SIG-M5 (cell line): ENCODE measurements around the gene COX14.
A peak's percentile ranks its signal among the peaks of the same experiment; 100 is the strongest.

Source experiments
- DNase-seq: peaks from one replicate; lab custom pipeline; 2025; lab: John Stamatoyannopoulos, UW

COX14 gene

GRCh38 chr12:50084775-50085614, 27.0 kb upstream of the COX14 start, which contains the start of gene SMARCD1:
TSS of gene SMARCD1 (plus strand) at chr12:50085342. CDS start at chr12:50085370, 28 bp downstream.
- DNase-seq = peak; percentile 72

DNA sequence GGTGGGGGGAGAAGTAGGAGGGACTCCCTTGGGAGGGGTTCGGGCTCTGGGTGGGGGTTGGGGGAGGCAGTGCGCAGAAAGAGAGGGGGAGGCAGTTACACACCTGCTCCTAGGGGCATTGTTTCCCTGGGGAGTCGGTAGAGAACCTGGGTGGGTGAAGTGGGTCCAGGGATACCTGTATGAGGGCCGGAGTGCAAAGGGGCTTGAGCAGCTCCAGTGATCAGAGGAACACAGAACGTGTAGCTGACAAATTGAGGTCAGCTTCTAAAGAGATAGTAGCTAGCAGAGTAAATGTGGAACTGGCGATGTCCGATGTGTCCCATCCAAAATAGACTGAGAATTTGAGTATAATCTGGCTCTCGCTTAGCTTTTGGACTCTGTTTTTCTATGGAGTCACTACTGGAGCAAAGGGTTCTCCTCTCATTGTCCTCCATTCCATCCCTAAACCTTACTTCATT, 26.4 kb upstream of the COX14 start:
- no peak for DNase-seq

DNA sequence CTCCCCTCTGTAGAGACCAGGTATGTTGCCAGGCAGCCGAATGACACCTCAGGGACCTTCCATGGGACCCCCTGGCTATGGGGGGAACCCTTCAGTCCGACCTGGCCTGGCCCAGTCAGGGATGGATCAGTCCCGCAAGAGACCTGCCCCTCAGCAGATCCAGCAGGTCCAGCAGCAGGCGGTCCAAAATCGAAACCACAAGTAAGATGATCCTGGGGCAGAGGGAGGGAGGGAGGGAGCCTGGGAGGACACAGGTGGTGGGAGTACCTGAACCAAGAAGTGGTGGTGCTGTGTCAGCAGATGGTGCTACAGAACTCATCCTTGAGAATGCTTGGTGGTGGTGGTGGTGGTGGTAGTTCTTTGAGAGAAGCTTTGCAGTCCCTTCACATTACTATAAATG, 25.9 kb upstream of the COX14 start:
- no peak for DNase-seq

DNA sequence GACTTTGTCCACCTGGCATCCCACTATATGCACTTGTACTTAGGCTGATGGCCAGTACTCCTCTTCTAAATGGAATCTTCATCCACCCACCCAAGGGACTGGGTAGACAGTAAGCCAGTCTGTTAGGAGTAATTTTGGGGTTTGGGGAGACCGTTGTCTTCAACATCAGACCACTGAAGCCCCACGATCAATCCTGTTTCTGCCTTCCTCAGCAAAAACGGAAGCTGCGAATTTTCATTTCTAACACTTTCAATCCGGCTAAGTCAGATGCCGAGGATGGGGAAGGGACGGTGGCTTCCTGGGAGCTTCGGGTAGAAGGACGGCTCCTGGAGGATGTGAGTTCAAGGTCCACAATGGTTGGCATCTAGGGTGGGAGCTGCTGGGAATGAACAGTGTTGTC, 24.9 kb upstream of the COX14 start:
- no peak for DNase-seq

DNA sequence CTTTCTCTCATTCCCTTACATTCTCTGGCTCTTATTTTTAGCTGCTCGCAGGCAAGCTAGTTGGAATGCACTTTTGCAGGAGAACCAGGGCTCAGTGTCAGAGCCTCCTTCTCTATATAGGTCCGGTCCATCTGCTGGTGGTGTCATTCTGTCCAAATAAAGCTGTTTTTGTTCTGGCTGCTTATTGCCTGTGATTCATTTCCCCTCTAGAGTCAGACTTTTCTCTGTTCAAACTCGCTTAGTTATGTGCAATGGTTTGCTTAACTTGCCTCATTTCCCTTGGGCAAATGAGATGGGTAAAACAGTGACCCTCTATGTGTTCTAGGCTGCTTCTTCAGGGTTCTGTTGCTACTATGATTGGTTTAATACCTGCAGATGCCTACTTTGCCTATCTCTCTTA, 24.0 kb upstream of the COX14 start:
- no peak for DNase-seq

DNA sequence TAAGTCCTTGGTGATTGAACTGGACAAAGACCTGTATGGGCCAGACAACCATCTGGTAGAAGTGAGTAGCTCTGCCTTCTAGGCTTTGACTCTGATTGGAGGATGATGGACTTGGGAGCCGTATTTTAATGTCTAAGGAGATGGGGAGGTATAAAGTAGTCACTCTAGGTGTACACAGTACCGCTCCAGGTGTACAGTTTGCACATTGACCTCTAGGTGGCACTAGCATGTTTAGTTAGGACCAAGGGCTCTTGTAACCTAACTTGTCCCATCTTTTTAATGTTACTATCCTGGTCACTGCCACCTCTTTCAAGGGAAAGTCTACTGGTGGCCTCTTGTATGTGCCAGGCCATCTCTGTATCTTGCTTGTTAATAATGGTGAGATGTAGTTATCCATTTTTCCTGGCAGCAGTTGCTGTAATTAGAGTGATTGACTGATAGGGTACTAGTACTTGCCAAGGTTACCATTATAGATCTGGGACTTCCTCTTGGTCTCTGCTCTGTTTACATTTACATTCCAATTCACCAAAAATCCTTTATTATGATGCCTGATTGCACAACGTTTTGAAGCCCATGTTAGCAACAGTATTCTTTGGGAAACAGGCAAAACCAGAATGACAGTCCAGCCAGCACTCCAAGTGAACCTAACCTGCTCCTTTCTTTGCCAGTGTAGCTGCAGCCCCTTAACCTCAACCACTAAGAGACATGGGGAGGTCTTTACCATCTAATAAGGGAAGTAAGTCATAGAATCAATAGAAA, 23.3 kb upstream of the COX14 start:
- no peak for DNase-seq

DNA sequence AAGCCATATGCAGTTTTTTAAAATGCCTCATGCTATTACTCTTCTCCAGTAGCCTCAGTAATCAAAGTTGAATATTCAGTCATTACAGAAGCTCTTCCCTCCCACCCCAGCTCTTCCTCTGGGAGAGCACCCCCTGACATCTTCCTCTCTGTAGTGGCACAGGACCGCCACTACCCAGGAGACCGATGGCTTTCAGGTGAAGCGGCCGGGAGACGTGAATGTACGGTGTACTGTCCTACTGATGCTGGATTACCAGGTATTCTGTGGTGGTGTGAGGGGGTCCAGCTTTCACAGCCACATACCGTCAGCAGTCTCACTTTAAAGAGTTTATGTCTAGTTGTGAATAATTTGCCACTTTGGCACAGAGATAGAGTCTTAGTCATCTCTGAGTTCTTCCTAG, 22.3 kb upstream of the COX14 start:
- DNase-seq = no peak

DNA sequence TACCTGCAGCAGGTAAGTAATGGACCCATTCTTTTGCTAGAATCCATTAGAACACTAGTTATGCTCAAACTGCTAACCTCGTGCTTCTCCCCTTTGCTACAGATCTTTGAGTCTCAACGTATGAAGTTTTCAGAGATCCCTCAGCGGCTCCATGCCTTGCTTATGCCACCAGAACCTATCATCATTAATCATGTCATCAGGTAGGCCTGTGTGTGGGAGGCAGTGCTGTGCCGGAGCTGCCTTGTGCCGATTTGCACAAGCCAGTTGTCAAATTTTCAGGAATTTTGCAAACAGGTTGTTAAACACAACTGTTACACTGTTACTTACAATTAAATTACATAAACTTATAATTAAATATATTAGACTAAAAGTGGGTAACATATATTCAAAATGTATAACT, 21.6 kb upstream of the COX14 start:
- DNase-seq = no peak

GRCh38 chr12:50097952-50098351, 14.1 kb upstream of the COX14 start:
- no peak for DNase-seq

DNA sequence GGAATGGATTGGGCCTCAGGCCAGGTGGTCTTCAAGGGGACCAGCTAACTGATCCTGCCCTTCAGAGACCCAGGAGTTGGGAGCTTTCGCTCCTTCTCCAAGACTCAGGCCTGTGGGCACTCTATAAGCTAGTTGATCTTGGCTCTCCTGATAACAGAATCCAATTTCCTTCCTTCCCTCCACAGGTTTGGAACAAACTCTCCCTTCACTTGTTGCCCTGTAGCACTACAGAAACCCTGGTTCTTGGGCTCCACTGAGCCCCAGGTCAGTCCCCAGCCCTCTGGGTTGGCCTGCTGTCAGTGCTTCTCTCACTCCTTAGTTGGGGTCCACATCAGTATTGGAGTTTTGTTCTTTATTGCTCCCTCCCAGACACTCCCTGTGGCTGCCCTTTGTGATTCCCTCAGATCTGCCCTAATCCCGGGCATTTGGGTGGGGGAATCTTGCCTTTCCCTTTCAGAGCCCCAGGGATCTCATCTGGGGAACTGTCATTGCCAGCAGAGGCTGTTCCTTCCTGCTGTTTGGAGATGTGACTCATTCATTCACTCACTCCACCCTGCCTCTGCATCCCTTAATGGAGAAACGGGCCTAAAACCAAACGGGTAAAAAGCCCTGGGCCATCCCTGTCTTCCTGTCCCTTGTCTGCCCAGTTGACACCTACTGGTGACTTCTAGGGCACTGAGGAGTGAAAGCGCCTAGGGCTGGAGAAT, 12.6 kb upstream of the COX14 start:
- no peak for DNase-seq

GRCh38 chr12:50100561-50100960, 11.5 kb upstream of the COX14 start:
- DNase-seq = no peak

GRCh38 chr12:50101663-50102062, 10.4 kb upstream of the COX14 start:
- no peak for DNase-seq

- DNase-seq = no peak
These were observed 9.9 kb upstream of the COX14 start for GRCh38 chr12:50102131-50102531.

DNA sequence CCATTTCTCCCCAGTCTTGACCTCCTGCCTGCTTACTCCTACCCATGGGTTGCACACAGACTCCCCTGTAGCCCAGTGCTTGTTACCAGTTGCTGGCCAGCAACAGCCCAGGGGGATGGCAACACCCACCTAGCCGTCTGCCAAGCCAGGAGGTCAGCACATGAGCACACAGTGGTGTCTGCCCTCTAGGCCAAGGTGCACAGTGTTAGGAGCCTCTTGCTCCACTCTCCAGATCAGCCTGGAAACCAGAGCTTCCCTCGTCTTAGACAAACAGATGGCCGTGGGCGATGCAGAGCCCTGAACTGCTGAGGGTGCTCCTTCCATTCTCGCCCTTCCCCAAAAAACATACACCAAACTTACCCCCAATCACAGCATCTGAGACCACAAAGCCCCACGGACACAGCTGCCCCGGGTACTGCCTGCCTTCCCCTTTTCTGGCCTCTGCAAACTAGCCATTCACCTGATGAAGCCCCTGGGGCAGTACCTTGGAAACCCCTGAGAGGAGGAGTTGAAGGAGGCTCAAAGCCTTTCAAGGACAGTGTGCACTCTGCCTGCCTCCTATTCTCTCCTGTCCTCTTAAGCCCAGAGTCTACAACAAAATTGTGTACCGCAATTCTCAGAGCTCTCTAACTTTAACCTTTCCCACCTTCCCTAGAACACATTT, 9.3 kb upstream of the COX14 start:
- DNase-seq = no peak

DNA sequence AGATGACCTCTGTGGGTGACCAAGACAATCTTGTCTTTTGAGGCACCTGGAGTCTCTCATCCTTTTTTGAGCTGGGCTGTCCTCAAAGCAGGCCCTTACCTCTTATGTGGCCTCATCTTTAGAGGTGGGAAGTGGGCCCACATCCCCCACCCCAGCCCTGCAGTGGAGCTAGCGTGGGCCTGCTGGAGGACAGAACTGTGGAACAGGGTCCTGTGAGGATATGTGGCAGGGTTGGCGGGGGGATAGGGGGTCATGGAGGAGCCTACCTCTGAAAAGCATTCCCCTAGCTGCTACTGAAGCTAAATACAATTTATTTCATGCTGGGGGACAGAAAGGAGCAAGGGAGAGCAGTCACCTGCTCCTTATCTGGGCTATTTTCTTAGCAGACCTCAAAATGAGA, 8.7 kb upstream of the COX14 start:
- no peak for DNase-seq

GRCh38 chr12:50103767-50104321, 8.2 kb upstream of the COX14 start, which contains the start of gene GPD1:
TSS of gene GPD1 (plus strand) at chr12:50104008. CDS start at chr12:50104051, 43 bp downstream.
- DNase-seq = no peak

GRCh38 chr12:50104417-50105366, 7.3 kb upstream of the COX14 start:
- DNase-seq = no peak

- no peak for DNase-seq
These were observed 6.1 kb upstream of the COX14 start for GRCh38 chr12:50105913-50106450.

- DNase-seq = no peak
These were observed 5.1 kb upstream of the COX14 start for GRCh38 chr12:50106907-50107306.
